ENCODE data around the gene TDRKH. TPM values are rescaled to one million over a fixed set of nuclear protein-coding genes. Genes with fewer than 3 reads are reported as not detected.

TDRKH gene
- 3.7 and 6.2 TPM in 2 replicates for total RNA-seq (2014; rRNA removed; shearing (Covaris generic))

- no peaks in the 10 kb centered on the region for H3K36me3 ChIP-seq
- no peaks in the 10 kb centered on the region for H3K4me1 ChIP-seq
- DNase-seq, result peak; percentile 98
- H3K9me3 ChIP-seq (replicated peaks), result no peaks in the 10 kb centered on the region
- H3K27ac ChIP-seq, result no peak within 1 kb of the TSS
- H3K4me3 ChIP-seq, result peak within 1 kb of the TSS; percentile 58
- no peaks in the 10 kb centered on the region for H3K27me3 ChIP-seq
Measured at GRCh38 chr1:151790071-151790939, at the start of gene TDRKH. Gene TDRKH, minus strand, starts transcription at chr1:151790500. Its CDS starts 7,478 bp downstream, at chr1:151783022.

GRCh38 chr1:151839457-151840403, 49.4 kb upstream of the TDRKH start, which contains the start of gene C2CD4D:
Gene C2CD4D, minus strand, starts transcription at chr1:151839820. Its CDS starts 831 bp downstream, at chr1:151838989.
- DNase-seq, result no peak
- peaks cover 17% of the 10 kb centered on the region for H3K4me1 ChIP-seq
- no peak within 1 kb of the TSS for H3K27ac ChIP-seq
- H3K9me3 ChIP-seq (replicated peaks), result no peaks in the 10 kb centered on the region
- H3K4me3 ChIP-seq, result no peak within 1 kb of the TSS
- no peaks in the 10 kb centered on the region for H3K27me3 ChIP-seq
- no peaks in the 10 kb centered on the region for H3K36me3 ChIP-seq

GRCh38 chr1:151839082-151839412, 48.7 kb upstream of the TDRKH start:
- Histone ChIP-seq H3K27me3 (no peaks in the 10 kb centered on the region), H3K27ac (no peak overlapping the region), H3K4me3 (no peak overlapping the region), H3K4me1 (peaks cover 17% of the 10 kb centered on the region), H3K36me3 (no peaks in the 10 kb centered on the region), H3K9me3 (replicated peaks) (no peaks in the 10 kb centered on the region)
- DNase-seq, result no peak

- Histone ChIP-seq H3K4me1 (peaks cover 17% of the 10 kb centered on the region), H3K9me3 (replicated peaks) (no peaks in the 10 kb centered on the region), H3K27me3 (no peaks in the 10 kb centered on the region), H3K27ac (no peak overlapping the region), H3K36me3 (no peaks in the 10 kb centered on the region), H3K4me3 (no peak overlapping the region)
- no peak for DNase-seq
Measured at GRCh38 chr1:151838222-151839081, 48.2 kb upstream of the TDRKH start.

- Histone ChIP-seq H3K9me3 (replicated peaks) (no peaks in the 10 kb centered on the region), H3K27ac (no peak overlapping the region), H3K27me3 (no peaks in the 10 kb centered on the region), H3K4me1 (peaks cover 19% of the 10 kb centered on the region), H3K4me3 (no peak overlapping the region), H3K36me3 (no peaks in the 10 kb centered on the region)
- DNase-seq, result no peak
Measured at GRCh38 chr1:151837884-151838221, 47.6 kb upstream of the TDRKH start.

GRCh38 chr1:151837197-151837596, 46.9 kb upstream of the TDRKH start:
- H3K27me3 ChIP-seq, result no peaks in the 10 kb centered on the region
- H3K27ac ChIP-seq, result peak overlapping the region; percentile 16; the same call in 1 of the 2 replicates
- DNase-seq, result peak in 1 of 2 experiments; percentile 25
- H3K36me3 ChIP-seq, result no peaks in the 10 kb centered on the region
- peaks cover 19% of the 10 kb centered on the region for H3K4me1 ChIP-seq
- no peak overlapping the region for H3K4me3 ChIP-seq
- no peaks in the 10 kb centered on the region for H3K9me3 ChIP-seq (replicated peaks)

- no peak for DNase-seq
- no peak overlapping the region for H3K27ac ChIP-seq
- no peaks in the 10 kb centered on the region for H3K9me3 ChIP-seq (replicated peaks)
- H3K4me1 ChIP-seq, result peaks cover 19% of the 10 kb centered on the region
- H3K27me3 ChIP-seq, result no peaks in the 10 kb centered on the region
- no peak overlapping the region for H3K4me3 ChIP-seq
- no peaks in the 10 kb centered on the region for H3K36me3 ChIP-seq
Measured at GRCh38 chr1:151835596-151835995, 45.3 kb upstream of the TDRKH start.

- DNase-seq, result no peak
- Histone ChIP-seq H3K27me3 (no peaks in the 10 kb centered on the region), H3K4me3 (no peak overlapping the region), H3K9me3 (replicated peaks) (no peaks in the 10 kb centered on the region), H3K27ac (no peak overlapping the region), H3K36me3 (no peaks in the 10 kb centered on the region), H3K4me1 (peaks cover 19% of the 10 kb centered on the region)
Measured at GRCh38 chr1:151834239-151834638, 43.9 kb upstream of the TDRKH start.

GRCh38 chr1:151833172-151833900, 43.0 kb upstream of the TDRKH start:
- H3K27me3 ChIP-seq, result no peaks in the 10 kb centered on the region; the same call in 1 of the 2 replicates
- H3K9me3 ChIP-seq (replicated peaks), result no peaks in the 10 kb centered on the region
- no peak for DNase-seq
- H3K27ac ChIP-seq, result no peak overlapping the region
- peaks cover 19% of the 10 kb centered on the region for H3K4me1 ChIP-seq
- no peaks in the 10 kb centered on the region for H3K36me3 ChIP-seq
- no peak overlapping the region for H3K4me3 ChIP-seq

GRCh38 chr1:151832318-151832980, 42.1 kb upstream of the TDRKH start:
- Histone ChIP-seq H3K36me3 (no peaks in the 10 kb centered on the region), H3K4me3 (no peak overlapping the region), H3K27me3 (no peaks in the 10 kb centered on the region; the same call in 1 of the 2 replicates), H3K4me1 (peaks cover 17% of the 10 kb centered on the region), H3K27ac (no peak overlapping the region), H3K9me3 (replicated peaks) (no peaks in the 10 kb centered on the region)
- DNase-seq, result no peak

- no peaks in the 10 kb centered on the region for H3K36me3 ChIP-seq
- H3K27ac ChIP-seq, result no peak within 1 kb of the TSS
- H3K4me1 ChIP-seq, result peaks cover 10% of the 10 kb centered on the region
- H3K4me3 ChIP-seq, result no peak within 1 kb of the TSS
- no peaks in the 10 kb centered on the region; the same call in 1 of the 2 replicates for H3K27me3 ChIP-seq
- no peaks in the 10 kb centered on the region for H3K9me3 ChIP-seq (replicated peaks)
- no peak for DNase-seq
Measured at GRCh38 chr1:151831605-151832004, 41.3 kb upstream of the TDRKH start, which contains the start of gene RORC. Gene RORC, minus strand, starts transcription at chr1:151831802. Its CDS starts 38 bp downstream, at chr1:151831764.

- peaks cover 7% of the 10 kb centered on the region; the same call in 1 of the 2 replicates for H3K4me1 ChIP-seq
- no peak overlapping the region for H3K27ac ChIP-seq
- no peaks in the 10 kb centered on the region for H3K9me3 ChIP-seq (replicated peaks)
- H3K36me3 ChIP-seq, result no peaks in the 10 kb centered on the region
- DNase-seq, result no peak
- H3K27me3 ChIP-seq, result no peaks in the 10 kb centered on the region; the same call in 1 of the 2 replicates
- no peak overlapping the region for H3K4me3 ChIP-seq
Measured at GRCh38 chr1:151831256-151831591, 40.9 kb upstream of the TDRKH start.

GRCh38 chr1:151830055-151830454, 39.8 kb upstream of the TDRKH start:
- Histone ChIP-seq H3K4me1 (0 out of 2 replicates have a peak, but pooled peaks cover 2% of the 10 kb centered on the region), H3K4me3 (no peak overlapping the region), H3K27me3 (no peaks in the 10 kb centered on the region; the same call in 1 of the 2 replicates), H3K27ac (no peak overlapping the region), H3K36me3 (no peaks in the 10 kb centered on the region), H3K9me3 (replicated peaks) (no peaks in the 10 kb centered on the region)
- DNase-seq, result no peak
